Measurements from ENCODE around the gene MRPL14.

Gene MRPL14

GRCh38 chr6:44078219-44078826 is 48.9 kb downstream of the MRPL14 start:
- DNase-seq: no peak

GRCh38 chr6:44077214-44077946 is 49.9 kb downstream of the MRPL14 start:
- no peak for DNase-seq

- DNase-seq: no peak
Observed at GRCh38 chr6:44076356-44077213, 50.7 kb downstream of the MRPL14 start.

GRCh38 chr6:44075647-44076355 is 51.5 kb downstream of the MRPL14 start:
- DNase-seq: no peak

- no peak for DNase-seq
Observed at GRCh38 chr6:44074813-44075646, 52.2 kb downstream of the MRPL14 start.

- no peak for DNase-seq
Observed at GRCh38 chr6:44074439-44074812, 52.8 kb downstream of the MRPL14 start.

GRCh38 chr6:44073612-44074438 is 53.4 kb downstream of the MRPL14 start:
- no peak for DNase-seq

- no peak for DNase-seq
Observed at GRCh38 chr6:44072959-44073611, 54.2 kb downstream of the MRPL14 start.

GRCh38 chr6:44072452-44072958 is 54.7 kb downstream of the MRPL14 start:
- no peak for DNase-seq

GRCh38 chr6:44071670-44072451 is 55.4 kb downstream of the MRPL14 start:
- no peak for DNase-seq

- no peak for DNase-seq
Observed at GRCh38 chr6:44068607-44069296, 58.5 kb downstream of the MRPL14 start.

GRCh38 chr6:44067173-44068139 is 59.8 kb downstream of the MRPL14 start:
- DNase-seq: no peak

GRCh38 chr6:44066394-44067172 is 60.7 kb downstream of the MRPL14 start:
- no peak for DNase-seq

- no peak for DNase-seq
Observed at GRCh38 chr6:44065443-44066140, 61.7 kb downstream of the MRPL14 start.

- no peak for DNase-seq
Observed at GRCh38 chr6:44064948-44065272, 62.3 kb downstream of the MRPL14 start.

Measured in COR-L47 (cell line).